ENCODE measurements around the gene PA2G4. TPM values are rescaled to one million over a fixed set of nuclear protein-coding genes. Genes with fewer than 3 reads are reported as not detected.

The PA2G4 gene
- polyA plus RNA-seq, 1 donor (not counting 4 experiments of a cell fraction or from before 2014, with no cell fraction given): 480 TPM

DNA sequence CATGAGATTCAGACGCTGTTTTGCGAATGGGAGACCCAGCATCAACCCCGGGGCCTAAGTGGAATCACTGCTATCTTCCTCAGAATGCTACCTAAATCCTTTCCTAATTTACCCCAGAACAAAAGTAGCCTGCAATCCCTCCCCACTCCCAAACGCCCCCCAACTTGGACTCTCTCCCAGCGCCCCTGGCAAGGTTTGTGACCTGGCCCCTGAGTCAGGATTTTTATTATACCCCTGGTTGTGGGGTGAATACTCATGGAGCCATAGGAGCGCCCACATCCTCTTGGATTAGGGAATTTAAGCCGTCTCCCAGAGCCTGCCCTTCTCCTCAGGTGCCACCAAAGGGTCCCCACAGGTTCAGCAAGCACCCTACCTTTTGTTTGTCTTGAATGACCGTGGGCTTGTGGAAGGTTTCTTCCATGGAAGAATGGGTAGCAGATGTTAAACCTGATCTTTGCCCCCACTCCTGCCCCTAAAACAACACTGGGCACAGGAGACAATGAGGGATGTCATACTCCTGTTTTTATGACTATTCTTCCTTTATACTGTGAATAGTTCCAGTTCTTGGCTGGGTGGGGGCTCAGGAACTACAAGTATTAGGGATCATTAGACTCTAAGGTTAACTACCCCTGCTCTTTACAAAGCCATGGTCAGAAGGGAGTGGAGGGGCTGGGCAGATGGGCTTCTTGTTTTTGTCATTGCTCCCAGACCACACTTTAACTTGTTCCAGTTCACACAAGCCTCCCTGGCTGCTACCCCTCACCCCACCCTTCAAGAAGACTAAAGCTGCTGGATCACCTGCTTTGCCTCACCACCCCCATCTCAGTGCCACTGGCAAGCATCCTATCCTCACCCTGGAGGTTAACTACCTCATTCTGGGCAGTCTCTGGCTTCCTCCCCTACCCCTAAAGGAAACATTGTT is 48.7 kb downstream of the PA2G4 start:
- TF ChIP-seq, protein P1, sequence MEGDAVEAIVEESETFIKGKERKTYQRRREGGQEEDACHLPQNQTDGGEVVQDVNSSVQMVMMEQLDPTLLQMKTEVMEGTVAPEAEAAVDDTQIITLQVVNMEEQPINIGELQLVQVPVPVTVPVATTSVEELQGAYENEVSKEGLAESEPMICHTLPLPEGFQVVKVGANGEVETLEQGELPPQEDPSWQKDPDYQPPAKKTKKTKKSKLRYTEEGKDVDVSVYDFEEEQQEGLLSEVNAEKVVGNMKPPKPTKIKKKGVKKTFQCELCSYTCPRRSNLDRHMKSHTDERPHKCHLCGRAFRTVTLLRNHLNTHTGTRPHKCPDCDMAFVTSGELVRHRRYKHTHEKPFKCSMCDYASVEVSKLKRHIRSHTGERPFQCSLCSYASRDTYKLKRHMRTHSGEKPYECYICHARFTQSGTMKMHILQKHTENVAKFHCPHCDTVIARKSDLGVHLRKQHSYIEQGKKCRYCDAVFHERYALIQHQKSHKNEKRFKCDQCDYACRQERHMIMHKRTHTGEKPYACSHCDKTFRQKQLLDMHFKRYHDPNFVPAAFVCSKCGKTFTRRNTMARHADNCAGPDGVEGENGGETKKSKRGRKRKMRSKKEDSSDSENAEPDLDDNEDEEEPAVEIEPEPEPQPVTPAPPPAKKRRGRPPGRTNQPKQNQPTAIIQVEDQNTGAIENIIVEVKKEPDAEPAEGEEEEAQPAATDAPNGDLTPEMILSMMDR (optimal IDR thresholded peaks at IDR 0.05 in 1 of 3, IDR thresholded peaks at IDR 0.05 in 1 of 3, conservative IDR thresholded peaks at IDR 0.05 in 1 of 3; ENCODE audit: extremely low read depth in 1 of 3, insufficient read depth in 2 of 3, low read length in 3 of 3): no peak
- TF ChIP-seq EZH2 (IDR thresholded peaks at IDR 0.05; ENCODE audit: low read length): no peak
- dilution Hi-C loops (cut with MboI; ENCODE audit: extremely low pct_ligation_motif_present, low sequenced_read_pairs): no loop called here
- H4K20me1 ChIP-seq (ENCODE audit: control insufficient read depth, extremely low read depth, insufficient read depth, low read length): no peaks in the 10 kb centered on the region
- H3K9me3 ChIP-seq (ENCODE audit: control insufficient read depth, low read depth, low read length): no peaks in the 10 kb centered on the region
- H3K36me3 ChIP-seq (ENCODE audit: control insufficient read depth in 2 of 2, extremely low read depth in 1 of 2, insufficient read depth in 2 of 2, low read length in 2 of 2): peaks cover 0 to 6% of the 10 kb centered on the region in 2 experiments
- H3K9me1 ChIP-seq (ENCODE audit: control insufficient read depth, extremely low read depth, insufficient read depth, low read length): no peaks in the 10 kb centered on the region
- peak overlapping the region; percentile 84 for H2AFZ ChIP-seq (ENCODE audit: control insufficient read depth, low read length)
- H3K4me3 ChIP-seq (ENCODE audit: control insufficient read depth in 2 of 3, extremely low read depth in 1 of 3, insufficient read depth in 2 of 3, low read depth in 1 of 3, low read length in 3 of 3): peak overlapping the region; percentile 54 to 84 (median 74)
- FAIRE-seq: no peak
- no peaks in the 10 kb centered on the region for H3K27me3 ChIP-seq (ENCODE audit: control insufficient read depth, extremely low read depth, insufficient read depth, low read length)
- H3K79me2 ChIP-seq (ENCODE audit: control insufficient read depth, insufficient read depth, low read length): no peaks in the 10 kb centered on the region
- DNase-seq (ENCODE audit: low read depth, low spot score): no peak
- H3K27ac ChIP-seq (ENCODE audit: control insufficient read depth, insufficient read depth, low read length): peak overlapping the region; percentile 89
- H3K9ac ChIP-seq (ENCODE audit: control insufficient read depth, extremely low read depth, insufficient read depth, low read length): peak overlapping the region; percentile 87
- peaks cover 19% of the 10 kb centered on the region for H3K4me1 ChIP-seq (ENCODE audit: control insufficient read depth, extremely low read depth, insufficient read depth, low read length)
- H3K4me2 ChIP-seq (ENCODE audit: control insufficient read depth, extremely low read depth, insufficient read depth, low read depth, low read length): peak overlapping the region; percentile 99

DNA sequence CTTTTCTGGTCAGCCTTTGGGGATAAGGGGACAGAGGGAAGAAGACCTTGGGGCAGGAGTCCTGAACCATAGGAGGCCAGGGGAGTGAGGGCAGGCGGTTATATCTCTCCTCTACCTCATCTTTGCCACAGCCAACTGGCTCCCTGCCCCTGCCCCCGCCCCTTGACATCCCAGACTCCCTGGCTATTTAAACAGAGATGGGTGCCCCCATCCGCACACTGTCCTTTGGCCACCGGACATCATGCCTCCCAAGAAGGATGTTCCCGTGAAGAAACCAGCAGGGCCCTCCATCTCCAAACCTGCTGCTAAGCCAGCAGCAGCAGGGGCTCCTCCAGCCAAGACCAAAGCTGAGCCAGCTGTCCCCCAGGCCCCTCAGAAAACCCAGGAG is 49.3 kb downstream of the PA2G4 start:
- Histone ChIP-seq H2AFZ (ENCODE audit: control insufficient read depth, low read length) (no peak overlapping the region), H3K27me3 (ENCODE audit: control insufficient read depth, extremely low read depth, insufficient read depth, low read length) (no peaks in the 10 kb centered on the region), H3K36me3 (ENCODE audit: control insufficient read depth in 2 of 2, extremely low read depth in 1 of 2, insufficient read depth in 2 of 2, low read length in 2 of 2) (peaks cover 0 to 6% of the 10 kb centered on the region in 2 experiments), H3K4me1 (ENCODE audit: control insufficient read depth, extremely low read depth, insufficient read depth, low read length) (peaks cover 19% of the 10 kb centered on the region), H4K20me1 (ENCODE audit: control insufficient read depth, extremely low read depth, insufficient read depth, low read length) (no peaks in the 10 kb centered on the region), H3K27ac (ENCODE audit: control insufficient read depth, insufficient read depth, low read length) (no peak overlapping the region), H3K9ac (ENCODE audit: control insufficient read depth, extremely low read depth, insufficient read depth, low read length) (no peak overlapping the region), H3K4me3 (ENCODE audit: control insufficient read depth in 2 of 3, extremely low read depth in 1 of 3, insufficient read depth in 2 of 3, low read depth in 1 of 3, low read length in 3 of 3) (no peak overlapping the region), H3K9me1 (ENCODE audit: control insufficient read depth, extremely low read depth, insufficient read depth, low read length) (no peaks in the 10 kb centered on the region), H3K79me2 (ENCODE audit: control insufficient read depth, insufficient read depth, low read length) (peaks cover 5% of the 10 kb centered on the region), H3K4me2 (ENCODE audit: control insufficient read depth, extremely low read depth, insufficient read depth, low read depth, low read length) (no peak overlapping the region), H3K9me3 (ENCODE audit: control insufficient read depth, low read depth, low read length) (no peaks in the 10 kb centered on the region)
- FAIRE-seq: no peak
- DNase-seq (ENCODE audit: low read depth, low spot score): no peak
- TF ChIP-seq, protein P1 (optimal IDR thresholded peaks at IDR 0.05 in 1 of 3, IDR thresholded peaks at IDR 0.05 in 1 of 3, conservative IDR thresholded peaks at IDR 0.05 in 1 of 3; ENCODE audit: extremely low read depth in 1 of 3, insufficient read depth in 2 of 3, low read length in 3 of 3): no peak
- no peak for TF ChIP-seq EZH2 (IDR thresholded peaks at IDR 0.05; ENCODE audit: low read length)
- dilution Hi-C loops (cut with MboI; ENCODE audit: extremely low pct_ligation_motif_present, low sequenced_read_pairs): no loop called here

Data from keratinocyte (primary cell).